Urothelium cell line (cell line): ENCODE measurements around the gene PDE6B.
"Not testable (repeated sequence)": the region's sequence is repeated elsewhere in the genome, so short reads cannot be mapped to it uniquely, and the experiment has no call there.

ENCODE experiments used
- DNase-seq: peaks from one replicate; pipeline ENCODE4 v3.0.0; 2011; ENCODE audit warnings: low spot score, mixed read lengths
- FAIRE-seq: peaks from 2 replicates; lab custom pipeline; 2011; peaks lifted over from hg19 to GRCh38; lab: Jason Lieb, UNC

The PDE6B gene

DNA sequence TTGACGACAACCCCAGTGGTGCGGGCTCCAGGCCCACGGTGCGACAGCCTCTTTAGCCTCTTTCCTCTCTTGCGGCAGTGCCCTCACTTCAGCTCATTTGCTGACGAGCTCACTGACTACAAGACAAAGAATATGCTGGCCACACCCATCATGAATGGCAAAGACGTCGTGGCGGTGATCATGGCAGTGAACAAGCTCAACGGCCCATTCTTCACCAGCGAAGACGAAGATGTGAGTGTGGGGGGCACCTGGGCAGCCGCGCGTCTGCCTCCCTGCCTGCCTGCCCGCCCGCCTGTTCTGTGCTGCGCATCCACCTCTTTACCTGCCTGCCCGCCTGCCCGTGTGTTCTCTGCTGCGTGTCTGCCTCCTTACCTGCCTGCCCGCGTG lies 9.2 kb downstream of the PDE6B start:
- no peak for DNase-seq
- no peak for FAIRE-seq

DNA sequence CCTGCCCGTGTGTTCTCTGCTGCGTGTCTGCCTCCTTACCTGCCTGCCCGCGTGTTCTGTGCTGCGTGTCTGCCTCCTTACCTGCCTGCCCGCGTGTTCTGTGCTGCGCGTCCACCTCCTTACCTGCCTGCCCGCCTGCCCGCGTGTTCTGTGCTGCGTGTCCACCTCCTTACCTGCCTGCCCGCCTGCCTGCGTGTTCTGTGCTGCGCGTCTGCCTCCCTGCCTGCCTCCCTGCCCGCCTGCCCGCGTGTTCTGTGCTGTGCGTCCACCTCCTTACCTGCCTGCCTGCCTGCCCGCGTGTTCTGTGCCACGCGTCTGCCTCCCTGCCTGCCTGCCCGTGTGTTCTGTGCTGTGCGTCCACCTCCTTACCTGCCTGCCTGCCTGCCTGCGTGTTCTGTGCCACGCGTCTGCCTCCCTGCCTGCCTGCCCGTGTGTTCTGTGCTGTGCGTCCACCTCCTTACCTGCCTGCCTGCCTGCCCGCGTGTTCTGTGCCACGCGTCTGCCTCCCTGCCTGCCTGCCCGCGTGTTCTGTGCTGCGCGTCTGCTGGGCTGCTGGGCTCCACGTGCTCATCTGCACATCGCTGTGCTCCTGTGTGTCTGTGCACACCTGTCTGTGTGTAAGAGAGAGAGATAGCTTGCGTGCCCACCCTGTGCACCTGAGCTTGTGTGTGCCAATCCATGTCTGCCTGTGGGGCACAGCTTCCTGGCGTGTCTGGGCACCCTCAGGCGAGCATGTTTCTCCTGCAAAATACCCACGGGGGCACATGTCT lies 9.9 kb downstream of the PDE6B start:
- not testable (repeated sequence) for DNase-seq
- FAIRE-seq = peak; percentile 89

DNA sequence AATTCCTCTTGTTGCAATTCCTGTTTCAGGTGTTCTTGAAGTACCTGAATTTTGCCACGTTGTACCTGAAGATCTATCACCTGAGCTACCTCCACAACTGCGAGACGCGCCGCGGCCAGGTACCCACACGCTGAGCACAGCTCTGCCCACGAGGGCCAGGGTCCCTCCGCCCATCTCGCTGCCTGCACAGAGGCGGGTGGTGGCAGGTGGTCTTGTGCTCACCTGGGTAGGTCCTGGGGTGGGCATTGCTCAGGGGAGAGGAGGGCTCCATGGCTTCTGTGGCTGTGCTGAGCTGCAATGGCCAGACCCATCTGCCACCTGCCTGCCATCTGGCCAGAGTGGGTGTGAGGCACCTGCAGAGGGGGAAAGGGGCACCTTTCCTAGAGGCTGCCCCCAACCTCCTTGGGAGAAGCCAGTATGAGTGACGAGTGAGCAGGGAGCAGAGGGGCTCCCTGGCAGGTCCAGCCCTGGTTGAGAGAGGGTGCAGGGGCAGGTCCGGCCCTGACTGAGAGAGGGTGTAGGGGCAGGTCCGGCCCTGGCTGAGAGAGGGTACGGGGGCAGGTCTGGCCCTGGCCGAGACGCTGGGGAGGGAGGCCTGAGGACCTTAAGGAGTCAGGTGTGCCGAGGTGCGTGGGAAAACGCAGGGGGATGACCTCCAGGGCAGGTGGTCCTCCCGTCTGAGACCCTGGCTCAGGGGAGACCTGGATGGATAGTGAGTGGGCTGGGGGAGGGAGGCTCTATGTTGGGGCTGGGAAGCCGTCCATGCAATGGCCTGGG lies 10.7 kb downstream of the PDE6B start:
- FAIRE-seq = no peak
- no peak for DNase-seq

DNA sequence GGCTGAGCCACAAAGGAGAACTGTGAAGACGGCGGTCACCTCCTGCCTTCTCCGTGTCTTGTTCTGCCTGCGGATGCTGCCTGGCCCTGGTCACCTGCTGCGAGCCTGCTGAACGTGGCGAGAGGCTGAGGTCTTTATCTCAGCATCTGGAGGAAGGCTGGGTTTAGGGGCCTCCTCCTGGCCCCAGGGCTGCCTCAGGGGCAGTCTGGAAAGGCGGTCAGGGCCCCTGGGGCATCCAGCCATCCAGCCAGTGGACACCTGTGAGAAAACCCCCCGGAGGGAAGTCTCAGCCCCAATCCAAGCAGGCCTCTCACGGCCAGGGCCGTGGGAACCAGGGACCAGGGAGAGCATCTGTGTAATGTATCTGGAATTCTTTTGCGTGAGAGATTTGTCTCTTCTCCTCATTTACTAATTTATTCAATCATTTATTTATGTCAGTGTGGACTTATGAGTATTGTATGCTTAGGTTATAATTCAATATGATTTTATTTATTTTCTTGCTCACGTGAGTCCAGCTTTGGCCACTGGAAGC lies 11.3 kb downstream of the PDE6B start:
- DNase-seq (no peak), FAIRE-seq (no peak)

DNA sequence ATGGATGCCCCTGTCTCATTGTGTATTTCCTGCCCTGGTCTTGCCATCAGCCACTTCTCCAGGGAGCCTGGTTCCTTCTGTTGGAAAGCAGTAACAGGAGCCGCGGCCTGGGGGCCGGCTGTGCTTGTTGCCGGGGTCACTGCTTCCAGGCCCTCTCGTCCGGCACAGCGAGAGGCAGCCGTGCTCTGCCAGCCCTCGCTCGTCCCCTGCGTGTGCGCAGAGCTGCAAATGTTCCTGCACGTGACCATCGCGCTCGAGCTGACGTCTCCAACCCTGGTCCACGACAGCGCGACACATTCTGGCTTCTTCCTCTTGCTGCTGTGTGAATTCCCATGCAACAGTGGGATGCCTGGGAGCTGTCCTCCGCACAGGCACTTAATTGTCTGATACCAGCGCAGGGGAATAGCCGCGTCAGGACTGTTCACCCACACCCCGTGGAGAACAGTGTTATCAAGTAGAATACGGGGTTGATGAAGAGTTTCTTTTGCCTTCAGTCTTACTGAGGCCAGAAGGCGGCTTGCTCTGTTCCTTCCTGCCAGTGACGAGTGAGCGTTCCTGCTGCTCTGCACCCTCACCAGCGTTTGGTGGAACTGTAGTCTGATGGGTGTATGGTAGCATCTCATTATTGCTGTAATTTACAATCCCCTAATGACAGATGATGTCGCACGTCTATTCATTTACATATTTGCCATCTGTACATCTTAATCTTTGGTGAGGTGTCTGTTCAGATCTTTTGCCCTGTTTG lies 12.3 kb downstream of the PDE6B start:
- FAIRE-seq = no peak
- DNase-seq = no peak

DNA sequence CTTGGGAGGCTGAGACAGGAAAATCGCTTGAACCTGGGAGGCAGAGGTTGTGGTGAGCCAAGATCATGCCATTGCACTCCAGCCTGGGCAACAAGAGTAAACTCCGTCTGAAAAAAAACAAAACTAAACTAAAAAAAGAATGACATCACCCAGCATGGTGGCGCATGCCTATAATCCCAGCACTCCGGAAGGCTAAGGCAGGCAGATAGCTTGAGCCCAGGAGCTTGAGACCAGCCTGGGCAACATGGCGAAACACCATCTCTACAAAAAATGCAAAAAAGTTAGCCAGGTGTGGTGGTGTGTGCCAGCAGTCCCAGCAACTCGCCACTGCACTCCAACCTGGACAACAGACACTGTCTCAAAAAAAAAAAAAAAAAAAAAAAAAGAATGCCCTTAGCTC lies 17.0 kb downstream of the PDE6B start:
- DNase-seq, FAIRE-seq: not testable (repeated sequence)

DNA sequence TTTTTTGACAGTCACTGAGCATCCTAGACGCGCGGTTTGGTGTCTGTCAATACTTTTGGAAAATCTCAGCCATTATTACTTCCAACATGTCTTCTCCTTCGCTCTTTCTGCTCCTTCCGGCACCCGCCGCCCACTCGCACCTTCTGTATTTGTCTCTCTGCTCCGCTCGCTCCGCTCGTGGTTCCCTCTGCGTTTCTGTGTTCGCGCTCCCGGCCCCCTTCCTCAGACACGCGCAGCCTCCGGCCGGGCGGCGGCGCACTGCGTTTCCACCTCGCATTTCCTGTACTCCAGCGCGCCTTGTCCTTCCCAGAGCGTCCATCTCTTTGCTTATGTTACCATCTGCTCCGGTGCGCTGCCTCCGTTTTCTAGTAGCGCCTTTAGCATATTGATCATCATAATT lies 21.1 kb downstream of the PDE6B start:
- no peak for FAIRE-seq
- no peak for DNase-seq

DNA sequence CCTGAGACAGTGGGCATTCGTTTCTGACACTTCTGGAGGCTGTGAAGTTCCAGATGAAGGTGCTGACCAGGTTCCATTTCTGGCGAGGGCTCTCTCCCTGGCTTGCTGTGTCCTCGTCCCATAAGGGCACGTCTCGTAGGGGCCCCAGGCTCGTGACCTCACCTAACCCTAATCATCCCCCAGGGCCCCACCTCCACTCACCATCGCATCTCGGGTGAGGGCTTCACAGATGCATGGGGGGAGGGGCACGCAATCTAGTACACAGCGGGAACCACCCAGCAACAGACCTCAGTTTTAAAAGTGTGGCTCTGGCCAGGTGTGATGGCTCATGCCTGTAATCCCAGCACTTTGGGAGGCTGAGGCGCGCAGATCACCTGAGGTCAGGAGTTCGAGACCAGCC lies 22.1 kb downstream of the PDE6B start:
- no peak for DNase-seq
- FAIRE-seq = no peak

DNA sequence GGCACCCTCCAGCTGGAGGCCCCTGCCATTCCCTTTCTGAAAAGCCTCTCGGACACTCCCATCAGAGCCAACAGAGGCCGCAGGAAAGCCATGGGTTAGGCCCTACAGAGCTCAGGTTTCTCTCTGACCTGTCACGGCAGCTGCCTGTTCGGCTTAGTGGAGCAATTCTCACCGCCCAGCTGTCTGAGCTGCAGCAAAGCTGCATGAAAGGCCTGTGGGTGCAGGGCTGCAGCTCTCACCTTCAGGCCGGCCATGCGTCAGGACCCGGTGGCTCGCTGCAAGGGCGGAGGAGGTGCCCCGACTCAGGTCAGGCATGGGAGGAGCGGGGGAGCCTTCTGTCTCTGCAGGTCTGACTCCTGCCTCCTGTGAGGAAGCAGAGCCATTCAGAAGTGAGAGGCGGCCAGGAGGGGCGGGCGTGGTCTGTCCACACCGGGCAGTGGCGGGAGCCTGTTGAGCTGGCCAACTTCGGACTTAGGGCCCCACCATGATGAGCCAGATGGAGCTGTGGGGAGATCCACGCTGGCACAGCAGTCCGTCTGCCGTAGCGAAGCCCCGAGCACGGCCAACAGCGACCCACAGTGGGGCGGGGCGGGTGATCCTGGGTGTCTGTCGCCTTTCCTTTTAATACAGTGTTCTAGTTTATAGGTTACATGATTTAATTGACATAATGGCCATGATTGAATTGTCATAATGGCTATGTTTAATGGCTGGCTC lies 23.4 kb downstream of the PDE6B start:
- no peak for DNase-seq
- no peak for FAIRE-seq

DNA sequence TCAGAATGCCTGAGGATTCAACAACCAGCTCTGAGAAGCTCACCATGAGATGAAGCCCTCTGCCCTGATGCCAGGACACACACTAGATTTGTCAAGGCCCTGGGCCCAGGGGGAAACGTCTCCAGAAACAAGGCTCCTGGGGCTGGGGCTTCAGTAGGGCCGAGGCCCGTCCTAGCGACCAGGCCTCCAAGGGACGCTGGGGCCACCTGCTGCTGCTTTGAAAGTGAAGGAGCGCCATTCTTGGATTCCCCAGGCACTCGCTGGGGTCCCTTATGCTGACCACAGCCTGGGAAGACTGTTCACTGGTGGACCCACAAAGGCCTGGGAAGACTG lies 23.9 kb downstream of the PDE6B start:
- no peak for DNase-seq
- no peak for FAIRE-seq

DNA sequence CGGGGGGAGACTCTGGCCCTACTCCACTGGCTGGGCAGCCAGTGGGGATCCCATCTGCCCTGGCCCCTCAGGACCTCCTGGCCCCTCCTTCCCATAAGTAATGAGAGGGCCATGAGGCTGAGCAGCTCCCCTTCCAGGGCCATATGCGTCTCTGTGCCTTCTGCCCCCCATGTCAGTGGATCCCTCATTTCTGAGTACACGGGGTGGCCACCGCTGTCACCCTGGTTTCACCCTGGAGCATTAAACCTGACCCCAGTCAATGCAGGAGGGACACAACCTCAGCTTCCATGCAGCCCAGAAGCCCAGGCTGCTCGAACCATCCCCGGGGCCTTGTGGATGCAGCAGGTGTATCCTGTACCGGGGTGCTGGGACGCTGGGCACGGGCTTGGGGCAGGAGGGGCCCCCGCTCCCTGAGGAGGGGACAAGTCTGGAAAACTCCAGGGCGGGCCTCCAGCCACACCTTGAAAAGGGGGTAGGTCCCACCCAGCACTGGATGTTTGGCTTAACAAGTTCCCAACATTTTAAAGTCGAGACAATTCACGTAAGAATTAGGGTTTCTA lies 24.5 kb downstream of the PDE6B start:
- DNase-seq = no peak
- no peak for FAIRE-seq

DNA sequence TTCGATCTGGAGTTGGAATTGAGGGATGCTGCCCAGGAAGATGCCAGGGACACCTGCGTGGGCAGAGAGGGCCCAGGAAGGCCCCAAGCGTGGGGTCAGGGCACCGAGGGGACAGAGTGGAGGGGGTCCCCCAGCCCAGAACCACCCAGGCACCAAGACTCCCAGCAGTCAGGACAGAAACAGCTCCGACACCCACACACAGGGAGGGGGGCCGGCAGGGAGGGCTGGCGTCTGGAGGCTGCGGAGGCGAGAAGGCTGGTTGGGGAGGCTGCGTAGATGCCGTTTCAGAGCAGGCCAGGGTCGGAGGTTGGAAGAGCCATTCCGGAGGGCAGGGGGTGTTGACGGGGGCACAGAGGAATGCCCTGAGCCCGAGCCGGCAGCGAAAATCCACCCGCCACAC lies 25.1 kb downstream of the PDE6B start:
- DNase-seq = no peak
- FAIRE-seq = no peak

DNA sequence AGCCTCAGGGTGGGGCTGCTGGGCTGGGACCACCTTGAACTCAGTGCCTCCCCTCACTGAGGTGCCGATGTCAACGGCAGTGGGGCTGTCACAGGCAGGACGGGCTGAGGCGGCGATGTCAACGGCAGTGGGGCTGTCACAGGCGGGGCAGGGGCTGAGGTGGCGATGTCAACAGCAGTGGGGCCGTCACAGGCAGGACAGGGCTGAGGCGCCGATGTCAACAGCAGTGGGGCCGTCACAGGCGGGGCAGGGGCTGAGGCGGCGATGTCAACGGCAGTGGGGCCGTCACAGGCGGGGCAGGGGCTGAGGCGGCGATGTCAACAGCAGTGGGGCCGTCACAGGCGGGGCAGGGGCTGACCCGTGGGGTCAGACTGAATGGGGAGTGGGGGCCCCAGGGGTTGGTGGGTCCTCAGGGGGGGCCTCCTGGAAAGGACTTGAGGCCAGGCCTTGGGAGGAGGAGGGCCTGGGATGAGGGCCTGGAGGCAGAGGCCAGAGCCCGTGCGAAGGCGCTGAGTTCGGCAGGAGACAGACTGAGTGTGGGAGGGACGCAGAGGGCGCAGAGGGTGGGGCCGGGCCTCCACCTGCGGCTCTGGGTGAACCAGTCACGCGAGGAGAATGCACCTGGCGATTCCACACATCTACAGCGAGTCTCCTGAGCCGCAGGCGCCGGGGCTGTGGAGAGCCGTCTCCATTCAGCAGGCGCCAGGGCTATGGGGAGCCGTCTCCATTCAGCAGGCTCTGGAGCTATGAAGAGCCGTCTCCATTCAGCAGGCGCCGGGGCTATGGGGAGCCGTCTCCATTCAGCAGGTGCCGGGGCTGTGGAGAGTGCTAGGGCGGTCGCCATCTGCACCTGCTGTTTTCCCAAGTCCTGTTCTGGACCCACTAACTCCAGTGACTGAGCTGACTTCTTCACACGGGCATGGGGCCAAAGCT lies 25.8 kb downstream of the PDE6B start:
- FAIRE-seq (no peak), DNase-seq (no peak)

DNA sequence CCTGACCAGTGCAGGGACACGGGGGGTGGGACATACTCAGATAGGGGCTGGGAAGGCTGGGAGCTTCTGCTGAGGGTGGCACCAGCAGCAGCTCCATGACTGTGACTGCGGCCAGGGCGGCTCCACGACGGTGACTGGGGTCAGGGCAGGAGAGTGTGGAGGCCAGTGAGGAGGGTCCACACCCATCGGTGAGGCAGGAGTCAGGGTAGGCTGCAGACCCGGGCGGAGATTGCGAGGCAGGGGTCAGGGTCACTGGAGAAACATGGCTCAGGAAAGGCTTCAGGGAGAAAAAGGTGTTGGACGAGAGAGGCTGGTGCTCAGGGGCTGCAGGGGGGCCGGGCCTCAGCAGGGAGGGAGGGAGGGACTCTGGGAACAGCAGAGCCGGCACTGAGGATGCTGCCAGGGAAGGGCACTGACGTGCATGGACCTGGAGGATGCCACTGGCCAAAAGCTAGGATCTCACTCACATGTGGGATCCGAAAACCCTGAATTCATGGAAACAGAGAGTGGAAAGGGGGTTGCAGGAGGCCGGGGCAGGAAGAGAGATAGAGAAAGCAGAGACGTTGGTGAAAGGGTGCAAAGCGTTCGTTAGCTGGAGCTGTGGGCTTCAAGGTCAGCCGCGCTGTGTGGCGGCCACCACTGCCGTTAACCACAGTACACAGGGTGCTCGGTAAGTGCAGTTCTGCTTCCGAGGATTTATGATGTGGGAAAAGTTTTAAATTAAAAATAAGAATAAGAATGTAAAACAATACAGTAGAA lies 26.7 kb downstream of the PDE6B start:
- no peak for FAIRE-seq
- no peak for DNase-seq

DNA sequence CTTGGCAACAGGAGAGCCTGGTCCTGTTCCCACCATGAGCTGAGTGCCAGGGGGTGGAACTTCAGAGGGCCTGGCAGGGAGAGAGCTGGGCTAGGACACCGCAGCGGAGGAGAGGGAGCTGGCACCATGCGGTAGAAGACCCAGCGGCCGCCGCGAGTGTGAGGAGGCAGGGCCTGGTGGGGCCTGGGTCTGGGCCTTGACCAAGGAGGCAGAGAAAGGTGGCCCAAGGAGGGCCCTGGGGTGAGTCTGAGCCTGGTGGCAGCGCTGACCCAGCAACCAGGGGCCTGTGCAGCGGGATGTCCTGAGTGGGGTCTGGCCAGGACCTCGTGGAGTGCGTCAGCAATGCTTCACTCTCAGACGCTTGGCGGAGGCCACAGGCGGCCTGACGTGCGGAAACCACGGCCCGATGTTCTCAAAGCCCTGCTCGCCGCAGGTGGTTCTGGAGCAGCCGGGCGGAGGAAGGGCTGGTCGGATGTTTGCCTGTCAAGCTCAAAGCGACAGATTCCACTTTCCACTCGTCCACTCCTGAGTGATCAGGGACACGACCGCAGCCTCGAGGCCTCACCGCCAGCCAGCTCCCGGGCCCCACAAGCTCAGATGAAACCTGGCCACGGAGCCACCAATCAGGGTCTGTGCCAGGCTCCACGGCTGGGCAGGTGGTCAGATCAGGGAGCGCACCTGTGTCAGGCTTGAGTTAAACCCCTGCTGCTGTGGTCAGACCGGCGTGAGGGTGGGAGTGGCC lies 27.9 kb downstream of the PDE6B start:
- FAIRE-seq = no peak
- no peak for DNase-seq

DNA sequence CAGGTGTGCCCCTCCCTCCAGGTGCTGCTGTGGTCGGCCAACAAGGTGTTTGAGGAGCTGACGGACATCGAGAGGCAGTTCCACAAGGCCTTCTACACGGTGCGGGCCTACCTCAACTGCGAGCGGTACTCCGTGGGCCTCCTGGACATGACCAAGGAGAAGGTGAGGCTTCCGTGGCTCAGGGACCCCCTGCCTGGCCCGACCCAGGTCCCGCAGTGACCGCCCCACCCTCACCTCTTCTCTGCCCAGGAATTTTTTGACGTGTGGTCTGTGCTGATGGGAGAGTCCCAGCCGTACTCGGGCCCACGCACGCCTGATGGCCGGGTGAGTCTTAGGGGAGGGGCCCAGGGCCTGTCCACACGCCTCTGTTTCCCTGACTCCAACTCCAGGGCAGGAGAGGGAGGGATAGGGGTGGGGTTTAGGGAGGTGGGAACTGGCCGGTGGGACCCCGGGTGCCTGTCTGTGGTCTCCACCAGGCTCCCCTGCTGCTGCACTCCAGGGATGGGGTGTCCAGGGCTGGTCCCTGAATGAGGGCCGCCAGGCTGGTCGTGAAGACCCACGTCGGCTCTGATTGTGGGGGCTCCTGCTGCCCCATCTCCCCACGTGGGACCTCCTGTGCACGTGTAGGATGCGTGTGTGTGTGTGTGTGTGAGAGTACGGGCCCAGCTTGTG lies 28.6 kb downstream of the PDE6B start:
- FAIRE-seq = no peak
- DNase-seq = no peak

DNA sequence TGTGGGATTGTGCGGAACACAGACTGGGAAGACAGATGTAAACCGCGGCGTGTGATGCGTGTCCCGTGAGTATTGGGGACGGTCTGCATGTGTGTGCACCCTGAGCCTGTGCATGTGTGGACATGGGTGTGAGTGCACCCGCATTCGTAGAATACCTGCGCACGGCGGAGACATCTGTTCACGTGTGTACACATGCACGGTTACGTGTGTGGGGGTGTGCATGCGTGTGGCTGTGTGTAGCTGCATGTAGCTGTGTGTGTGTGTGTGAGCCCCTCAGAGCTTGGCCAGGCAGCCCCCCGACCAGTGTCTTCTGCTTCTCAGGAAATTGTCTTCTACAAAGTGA lies 29.1 kb downstream of the PDE6B start:
- DNase-seq (no peak), FAIRE-seq (no peak)
